ENCODE measurements around the gene NOSIP. TPM values are rescaled to one million over a fixed set of nuclear protein-coding genes. Genes with fewer than 3 reads are reported as not detected.

The NOSIP gene
- total and polyA plus RNA-seq, 10 of the 15 experiments (the other 5 are each of a cell fraction or from before 2014, with no cell fraction given) = 7.2 to 85.5 (median 48.4) TPM

DNA sequence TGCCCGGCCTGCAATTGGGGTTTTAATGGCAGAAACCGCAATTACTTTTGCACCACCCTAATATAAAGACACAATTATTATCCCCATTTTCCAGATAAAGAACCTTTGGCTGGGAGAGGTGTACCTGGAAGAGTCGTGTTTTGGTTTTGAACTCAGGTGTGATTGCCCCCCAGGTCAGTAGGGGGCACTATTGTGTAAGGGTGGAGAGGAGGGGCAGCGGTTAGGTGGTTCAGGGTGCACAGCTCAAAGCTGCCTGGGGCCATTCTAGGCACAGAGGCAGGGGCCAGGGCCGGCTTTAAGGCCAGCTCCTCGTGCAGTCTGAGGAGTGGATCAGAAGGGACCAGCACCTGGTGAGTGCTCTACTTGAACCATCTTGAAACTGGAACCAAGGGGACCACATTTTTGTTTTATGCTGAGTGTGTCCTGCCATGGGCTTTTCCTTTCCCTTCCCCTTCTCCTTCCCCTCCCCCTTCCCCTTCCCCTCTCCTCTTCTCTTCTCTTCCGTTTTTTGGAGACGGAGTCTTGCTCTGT is 73.7 kb downstream of the NOSIP start (continued):
- TF ChIP-seq, protein P1, sequence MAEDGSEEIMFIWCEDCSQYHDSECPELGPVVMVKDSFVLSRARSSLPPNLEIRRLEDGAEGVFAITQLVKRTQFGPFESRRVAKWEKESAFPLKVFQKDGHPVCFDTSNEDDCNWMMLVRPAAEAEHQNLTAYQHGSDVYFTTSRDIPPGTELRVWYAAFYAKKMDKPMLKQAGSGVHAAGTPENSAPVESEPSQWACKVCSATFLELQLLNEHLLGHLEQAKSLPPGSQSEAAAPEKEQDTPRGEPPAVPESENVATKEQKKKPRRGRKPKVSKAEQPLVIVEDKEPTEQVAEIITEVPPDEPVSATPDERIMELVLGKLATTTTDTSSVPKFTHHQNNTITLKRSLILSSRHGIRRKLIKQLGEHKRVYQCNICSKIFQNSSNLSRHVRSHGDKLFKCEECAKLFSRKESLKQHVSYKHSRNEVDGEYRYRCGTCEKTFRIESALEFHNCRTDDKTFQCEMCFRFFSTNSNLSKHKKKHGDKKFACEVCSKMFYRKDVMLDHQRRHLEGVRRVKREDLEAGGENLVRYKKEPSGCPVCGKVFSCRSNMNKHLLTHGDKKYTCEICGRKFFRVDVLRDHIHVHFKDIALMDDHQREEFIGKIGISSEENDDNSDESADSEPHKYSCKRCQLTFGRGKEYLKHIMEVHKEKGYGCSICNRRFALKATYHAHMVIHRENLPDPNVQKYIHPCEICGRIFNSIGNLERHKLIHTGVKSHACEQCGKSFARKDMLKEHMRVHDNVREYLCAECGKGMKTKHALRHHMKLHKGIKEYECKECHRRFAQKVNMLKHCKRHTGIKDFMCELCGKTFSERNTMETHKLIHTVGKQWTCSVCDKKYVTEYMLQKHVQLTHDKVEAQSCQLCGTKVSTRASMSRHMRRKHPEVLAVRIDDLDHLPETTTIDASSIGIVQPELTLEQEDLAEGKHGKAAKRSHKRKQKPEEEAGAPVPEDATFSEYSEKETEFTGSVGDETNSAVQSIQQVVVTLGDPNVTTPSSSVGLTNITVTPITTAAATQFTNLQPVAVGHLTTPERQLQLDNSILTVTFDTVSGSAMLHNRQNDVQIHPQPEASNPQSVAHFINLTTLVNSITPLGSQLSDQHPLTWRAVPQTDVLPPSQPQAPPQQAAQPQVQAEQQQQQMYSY (CRISPR knock-in tag; IDR thresholded peaks at IDR 0.05) = no peak
- no peak for TF ChIP-seq POU2F2 (IDR thresholded peaks at IDR 0.05; ENCODE audit: borderline replicate concordance, low read depth, low read length)
- no peak for TF ChIP-seq DPF2 (IDR thresholded peaks at IDR 0.05)
- TF ChIP-seq, protein P2, sequence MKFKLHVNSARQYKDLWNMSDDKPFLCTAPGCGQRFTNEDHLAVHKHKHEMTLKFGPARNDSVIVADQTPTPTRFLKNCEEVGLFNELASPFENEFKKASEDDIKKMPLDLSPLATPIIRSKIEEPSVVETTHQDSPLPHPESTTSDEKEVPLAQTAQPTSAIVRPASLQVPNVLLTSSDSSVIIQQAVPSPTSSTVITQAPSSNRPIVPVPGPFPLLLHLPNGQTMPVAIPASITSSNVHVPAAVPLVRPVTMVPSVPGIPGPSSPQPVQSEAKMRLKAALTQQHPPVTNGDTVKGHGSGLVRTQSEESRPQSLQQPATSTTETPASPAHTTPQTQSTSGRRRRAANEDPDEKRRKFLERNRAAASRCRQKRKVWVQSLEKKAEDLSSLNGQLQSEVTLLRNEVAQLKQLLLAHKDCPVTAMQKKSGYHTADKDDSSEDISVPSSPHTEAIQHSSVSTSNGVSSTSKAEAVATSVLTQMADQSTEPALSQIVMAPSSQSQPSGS (IDR thresholded peaks at IDR 0.05; ENCODE audit: low read length) = no peak
- peak; percentile 67; the same call in 1 of the 2 replicates for TF ChIP-seq RUNX3 (IDR thresholded peaks at IDR 0.05; ENCODE audit: low read length)
- TF ChIP-seq, protein P3, sequence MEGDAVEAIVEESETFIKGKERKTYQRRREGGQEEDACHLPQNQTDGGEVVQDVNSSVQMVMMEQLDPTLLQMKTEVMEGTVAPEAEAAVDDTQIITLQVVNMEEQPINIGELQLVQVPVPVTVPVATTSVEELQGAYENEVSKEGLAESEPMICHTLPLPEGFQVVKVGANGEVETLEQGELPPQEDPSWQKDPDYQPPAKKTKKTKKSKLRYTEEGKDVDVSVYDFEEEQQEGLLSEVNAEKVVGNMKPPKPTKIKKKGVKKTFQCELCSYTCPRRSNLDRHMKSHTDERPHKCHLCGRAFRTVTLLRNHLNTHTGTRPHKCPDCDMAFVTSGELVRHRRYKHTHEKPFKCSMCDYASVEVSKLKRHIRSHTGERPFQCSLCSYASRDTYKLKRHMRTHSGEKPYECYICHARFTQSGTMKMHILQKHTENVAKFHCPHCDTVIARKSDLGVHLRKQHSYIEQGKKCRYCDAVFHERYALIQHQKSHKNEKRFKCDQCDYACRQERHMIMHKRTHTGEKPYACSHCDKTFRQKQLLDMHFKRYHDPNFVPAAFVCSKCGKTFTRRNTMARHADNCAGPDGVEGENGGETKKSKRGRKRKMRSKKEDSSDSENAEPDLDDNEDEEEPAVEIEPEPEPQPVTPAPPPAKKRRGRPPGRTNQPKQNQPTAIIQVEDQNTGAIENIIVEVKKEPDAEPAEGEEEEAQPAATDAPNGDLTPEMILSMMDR (IDR thresholded peaks at IDR 0.05 in 2 of 3, conservative IDR thresholded peaks at IDR 0.05 in 1 of 3; ENCODE audit: control insufficient read depth in 2 of 3, extremely low read depth in 1 of 3, insufficient read depth in 1 of 3, low read depth in 3 of 3, low read length in 3 of 3) = peak; percentile 90 to 96 (median 91)
- TF ChIP-seq SMC3 (IDR thresholded peaks at IDR 0.05; ENCODE audit: borderline replicate concordance, low read length) = peak; percentile 90
- TF ChIP-seq CBX3 (IDR thresholded peaks at IDR 0.05; ENCODE audit: borderline replicate concordance, low read depth) = no peak
- no peak for TF ChIP-seq ZNF384 (IDR thresholded peaks at IDR 0.05; ENCODE audit: borderline replicate concordance, low read depth, low read length)
- no peak for TF ChIP-seq POLR2AphosphoS5 (IDR thresholded peaks at IDR 0.05; ENCODE audit: low read length)
- no peak for TF ChIP-seq HCFC1 (IDR thresholded peaks at IDR 0.05; ENCODE audit: low read length)
- TF ChIP-seq, protein P4, sequence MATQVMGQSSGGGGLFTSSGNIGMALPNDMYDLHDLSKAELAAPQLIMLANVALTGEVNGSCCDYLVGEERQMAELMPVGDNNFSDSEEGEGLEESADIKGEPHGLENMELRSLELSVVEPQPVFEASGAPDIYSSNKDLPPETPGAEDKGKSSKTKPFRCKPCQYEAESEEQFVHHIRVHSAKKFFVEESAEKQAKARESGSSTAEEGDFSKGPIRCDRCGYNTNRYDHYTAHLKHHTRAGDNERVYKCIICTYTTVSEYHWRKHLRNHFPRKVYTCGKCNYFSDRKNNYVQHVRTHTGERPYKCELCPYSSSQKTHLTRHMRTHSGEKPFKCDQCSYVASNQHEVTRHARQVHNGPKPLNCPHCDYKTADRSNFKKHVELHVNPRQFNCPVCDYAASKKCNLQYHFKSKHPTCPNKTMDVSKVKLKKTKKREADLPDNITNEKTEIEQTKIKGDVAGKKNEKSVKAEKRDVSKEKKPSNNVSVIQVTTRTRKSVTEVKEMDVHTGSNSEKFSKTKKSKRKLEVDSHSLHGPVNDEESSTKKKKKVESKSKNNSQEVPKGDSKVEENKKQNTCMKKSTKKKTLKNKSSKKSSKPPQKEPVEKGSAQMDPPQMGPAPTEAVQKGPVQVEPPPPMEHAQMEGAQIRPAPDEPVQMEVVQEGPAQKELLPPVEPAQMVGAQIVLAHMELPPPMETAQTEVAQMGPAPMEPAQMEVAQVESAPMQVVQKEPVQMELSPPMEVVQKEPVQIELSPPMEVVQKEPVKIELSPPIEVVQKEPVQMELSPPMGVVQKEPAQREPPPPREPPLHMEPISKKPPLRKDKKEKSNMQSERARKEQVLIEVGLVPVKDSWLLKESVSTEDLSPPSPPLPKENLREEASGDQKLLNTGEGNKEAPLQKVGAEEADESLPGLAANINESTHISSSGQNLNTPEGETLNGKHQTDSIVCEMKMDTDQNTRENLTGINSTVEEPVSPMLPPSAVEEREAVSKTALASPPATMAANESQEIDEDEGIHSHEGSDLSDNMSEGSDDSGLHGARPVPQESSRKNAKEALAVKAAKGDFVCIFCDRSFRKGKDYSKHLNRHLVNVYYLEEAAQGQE (IDR thresholded peaks at IDR 0.05; ENCODE audit: low read depth, low read length) = no peak
- no peak for TF ChIP-seq STAT1 (conservative IDR thresholded peaks at IDR 0.05)
- no peak for TF ChIP-seq RFX5 (IDR thresholded peaks at IDR 0.05; ENCODE audit: low read depth, low read length)
- 0 out of 2 replicates have a peak, but pooled peaks have one; percentile 41 for TF ChIP-seq IRF4 (IDR thresholded peaks at IDR 0.05; ENCODE audit: low read depth, low read length)
- TF ChIP-seq GABPA (IDR thresholded peaks at IDR 0.05; ENCODE audit: low read depth) = no peak
- TF ChIP-seq YBX1 (IDR thresholded peaks at IDR 0.05) = no peak
- 0 out of 2 replicates have a peak, but pooled peaks have one; percentile 12 for TF ChIP-seq MXI1 (IDR thresholded peaks at IDR 0.05; ENCODE audit: low read depth, low read length)
- peak; percentile 62 for TF ChIP-seq SMARCA5 (IDR thresholded peaks at IDR 0.05)

All from GM12878 (cell line).